Gastrocnemius medialis (tissue), 4 donors: Measurements from ENCODE around the gene NR0B2. TPM values are rescaled to one million over a fixed set of nuclear protein-coding genes. Genes with fewer than 3 reads are reported as not detected.
"Not testable (repeated sequence)": the region's sequence is repeated elsewhere in the genome, so short reads cannot be mapped to it uniquely, and the experiment has no call there.

Experiments
- ATAC-seq, 2 donors: fragments of 150-250 bp; one replicate each; pipeline ENCODE4 v1.9.1; 2016
- DNase-seq, 2 donors: peaks; one replicate each; pipeline ENCODE4 v3.0.0-alpha.2; 2019
- H3K27ac ChIP-seq, 4 donors: fragments of 200-600 bp; sonication (generic); 1 replicate in 1 of 4; 2 replicates in 3 of 4; pipeline ENCODE4 v1.5.1; 2016 to 2018; ENCODE audit warnings: mild to moderate bottlenecking in 2 of 4, moderate library complexity in 1 of 4
- H3K27me3 ChIP-seq, 3 donors: fragments of 200-600 bp; sonication (generic) in 2 of 3; 1 replicate in 1 of 3; 2 replicates in 2 of 3; pipeline versions ENCODE4 v1.5.1 to v1.6.0; 2016 to 2019; ENCODE audit warnings: mild to moderate bottlenecking in 1 of 3, moderate library complexity in 1 of 3
- H3K36me3 ChIP-seq, 2 donors: fragments of 200-600 bp; sonication (generic) in 1 of 2; one replicate each; pipeline ENCODE4 v1.5.1; 2017 to 2018
- H3K4me1 ChIP-seq, 2 donors: fragments of 200-600 bp; sonication (generic) in 1 of 2; one replicate each; pipeline ENCODE4 v1.5.1; 2016 to 2017; ENCODE audit warnings: mild to moderate bottlenecking in 2 of 2
- H3K4me3 ChIP-seq, 4 donors: fragments of 200-600 bp; sonication (generic) in 3 of 4; 1 replicate in 1 of 4; 2 replicates in 3 of 4; pipeline ENCODE4 v1.5.1; 2016 to 2019; ENCODE audit warnings: mild to moderate bottlenecking in 2 of 4
- H3K9me3 ChIP-seq, 3 donors: fragments of 200-600 bp; sonication (generic) in 2 of 3; 1 replicate in 1 of 3; 2 replicates in 2 of 3; pipeline ENCODE4 v1.5.1; 2016 to 2019
- CTCF ChIP-seq, 5 experiments: fragments of 450-650 bp in 3 of 5; fragments of 200-600 bp in 2 of 5; sonication (generic) in 2 of 5; IDR thresholded peaks in 4 of 5; conservative IDR thresholded peaks in 1 of 5; 1 replicate in 4 of 5; 2 replicates in 1 of 5; pipeline ENCODE4 v1.5.1; 2016 to 2019; ENCODE audit warnings: antibody characterized with exemption in 5 of 5, mild to moderate bottlenecking in 3 of 5, moderate library complexity in 3 of 5
- POLR2A ChIP-seq, 2 donors: fragments of 450-650 bp; IDR thresholded peaks; one replicate each; pipeline ENCODE4 v1.6.1; 2017; ENCODE audit warnings: antibody characterized with exemption in 2 of 2, mild to moderate bottlenecking in 2 of 2, moderate library complexity in 2 of 2
- in situ Hi-C, 4 donors: fragments of 200-750 bp; cut with MboI; loops; one replicate each; pipeline versions ENCODE4 v1.15.0 to v1.8.0; 2017; ENCODE audit warnings: low sequenced_read_pairs in 4 of 4
- intact Hi-C: fragments of 100-400 bp; cut with DNase I; formaldehyde crosslinking; loops from one replicate; pipeline ENCODE4 v1.15.1; 2023; ENCODE audit warnings: low total_unique reads
- total RNA-seq, 4 donors: library from RNA; depleted of rRNA; stranded (reverse); fragments of >200 nt; gene quantifications; one replicate each; pipeline versions ENCODE4 v1.1.0 to v1.2.3, GENCODE V29; 2016

Gene NR0B2
- total RNA-seq, 4 donors from 2014 or later: 0.31 TPM; not detected in 3

- H3K27me3 ChIP-seq: no peaks in the 10 kb centered on the region
- intact Hi-C loops (no loop called here), in situ Hi-C loops (no loop called here)
- H3K36me3 ChIP-seq: peaks cover 0 to 26% of the 10 kb centered on the region in 2 donors
- H3K4me1 ChIP-seq: peaks cover 3% of the 10 kb centered on the region in 2 donors
- H3K4me3 ChIP-seq: no peak overlapping the region
- H3K27ac ChIP-seq: no peak overlapping the region
- H3K9me3 ChIP-seq: no peaks in the 10 kb centered on the region
- DNase-seq (no peak), ATAC-seq (no peak)
- no peak for TF ChIP-seq POLR2A (IDR thresholded peaks at IDR 0.05)
- no peak for TF ChIP-seq CTCF (IDR thresholded peaks at IDR 0.05 in 4 of 5, conservative IDR thresholded peaks at IDR 0.05 in 1 of 5)
These were observed 35.6 kb upstream of the NR0B2 start for GRCh38 chr1:26949266-26949925.

GRCh38 chr1:26948725-26949057 is 34.9 kb upstream of the NR0B2 start:
- ATAC-seq, H3K27me3 ChIP-seq, H3K27ac ChIP-seq, DNase-seq, in situ Hi-C loops, H3K4me1 ChIP-seq, H3K9me3 ChIP-seq, H3K4me3 ChIP-seq, intact Hi-C loops: not testable (repeated sequence)
- peaks cover 0 to 33% of the 10 kb centered on the region in 2 donors for H3K36me3 ChIP-seq

GRCh38 chr1:26946270-26946669 is 32.5 kb upstream of the NR0B2 start:
- in situ Hi-C loops: no loop called here
- intact Hi-C loops: no loop called here
- TF ChIP-seq POLR2A (IDR thresholded peaks at IDR 0.05) (no peak), CTCF (IDR thresholded peaks at IDR 0.05 in 4 of 5, conservative IDR thresholded peaks at IDR 0.05 in 1 of 5) (no peak)
- H3K9me3 ChIP-seq: no peaks in the 10 kb centered on the region
- peaks cover 0 to 57% of the 10 kb centered on the region in 2 donors for H3K36me3 ChIP-seq
- no peak overlapping the region for H3K4me3 ChIP-seq
- H3K4me1 ChIP-seq: peaks cover 3% of the 10 kb centered on the region in 2 donors
- no peak overlapping the region for H3K27ac ChIP-seq
- ATAC-seq (no peak), DNase-seq (no peak)
- H3K27me3 ChIP-seq: no peaks in the 10 kb centered on the region

- H3K27ac ChIP-seq: no peak overlapping the region
- DNase-seq: no peak
- TF ChIP-seq CTCF (IDR thresholded peaks at IDR 0.05 in 4 of 5, conservative IDR thresholded peaks at IDR 0.05 in 1 of 5) (no peak), POLR2A (IDR thresholded peaks at IDR 0.05) (no peak)
- no peak overlapping the region for H3K4me3 ChIP-seq
- peaks cover 0 to 59% of the 10 kb centered on the region in 2 donors for H3K36me3 ChIP-seq
- ATAC-seq: no peak
- no peaks in the 10 kb centered on the region for H3K9me3 ChIP-seq
- in situ Hi-C loops (no loop called here), intact Hi-C loops (no loop called here)
- H3K4me1 ChIP-seq: peaks cover 3% of the 10 kb centered on the region in 2 donors
- no peaks in the 10 kb centered on the region for H3K27me3 ChIP-seq
These were observed 32.0 kb upstream of the NR0B2 start for GRCh38 chr1:26945728-26946127.

GRCh38 chr1:26945138-26945537 is 31.4 kb upstream of the NR0B2 start:
- Histone ChIP-seq H3K27me3 (no peaks in the 10 kb centered on the region), H3K27ac (no peak overlapping the region), H3K9me3 (no peaks in the 10 kb centered on the region), H3K36me3 (peaks cover 0 to 59% of the 10 kb centered on the region in 2 donors), H3K4me1 (peaks cover 3% of the 10 kb centered on the region in 2 donors), H3K4me3 (no peak overlapping the region)
- ATAC-seq (no peak), DNase-seq (no peak)
- in situ Hi-C loops: no loop called here
- intact Hi-C loops: no loop called here
- TF ChIP-seq POLR2A (IDR thresholded peaks at IDR 0.05) (no peak), CTCF (IDR thresholded peaks at IDR 0.05 in 4 of 5, conservative IDR thresholded peaks at IDR 0.05 in 1 of 5) (no peak)
